ENCODE measurements around the gene USP7. TPM values are rescaled to one million over a fixed set of nuclear protein-coding genes. Genes with fewer than 3 reads are reported as not detected.

The USP7 gene
- polyA plus RNA-seq, 1 donor (not counting 4 experiments of a cell fraction or from before 2014, with no cell fraction given) = 63.4 TPM

DNA sequence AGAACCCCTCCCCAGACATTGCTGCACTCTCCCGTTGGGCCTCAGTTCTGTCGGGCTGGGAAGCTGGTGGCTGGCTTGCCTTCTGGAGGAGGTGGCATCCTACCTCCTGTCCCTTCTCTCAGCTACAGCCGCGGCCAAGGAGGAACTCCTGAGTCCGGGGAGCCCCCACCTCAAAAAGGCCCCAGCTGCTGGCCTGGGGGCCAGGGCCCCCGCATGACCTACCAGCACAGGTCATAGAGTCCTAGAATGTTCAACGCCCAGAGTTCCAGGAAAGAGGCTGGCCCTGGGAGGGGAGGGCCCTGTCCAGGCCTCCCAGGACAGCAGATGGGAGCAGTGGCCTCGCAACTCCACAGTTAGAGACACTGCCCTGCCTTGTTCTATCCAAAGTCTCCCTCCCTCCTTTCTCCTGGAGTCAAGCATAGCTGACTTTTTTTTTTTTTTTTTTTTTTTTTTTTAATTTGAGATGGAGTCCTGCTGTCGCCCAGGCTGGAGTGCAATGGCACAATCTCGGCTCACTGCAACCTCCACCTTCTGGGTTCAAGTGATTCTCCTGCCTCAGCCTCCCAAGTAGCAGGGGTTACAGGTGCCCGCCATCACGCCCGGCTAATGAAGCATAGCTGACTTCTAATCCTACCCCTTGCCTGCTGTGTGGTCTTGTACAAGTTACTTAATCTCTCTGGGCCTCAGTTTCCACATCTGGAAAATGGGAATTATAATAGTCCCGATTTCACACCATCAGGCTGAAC is 102.0 kb downstream of the USP7 start:
- H3K4me3 ChIP-seq (ENCODE audit: control insufficient read depth in 2 of 3, extremely low read depth in 1 of 3, insufficient read depth in 2 of 3, low read depth in 1 of 3, low read length in 3 of 3) = no peak overlapping the region
- FAIRE-seq = no peak
- H3K4me1 ChIP-seq (ENCODE audit: control insufficient read depth, extremely low read depth, insufficient read depth, low read length) = peaks cover 27% of the 10 kb centered on the region
- dilution Hi-C loops (cut with MboI; ENCODE audit: extremely low pct_ligation_motif_present, low sequenced_read_pairs) = no loop called here
- no peak for TF ChIP-seq EZH2 (IDR thresholded peaks at IDR 0.05; ENCODE audit: low read length)
- TF ChIP-seq, protein P1, sequence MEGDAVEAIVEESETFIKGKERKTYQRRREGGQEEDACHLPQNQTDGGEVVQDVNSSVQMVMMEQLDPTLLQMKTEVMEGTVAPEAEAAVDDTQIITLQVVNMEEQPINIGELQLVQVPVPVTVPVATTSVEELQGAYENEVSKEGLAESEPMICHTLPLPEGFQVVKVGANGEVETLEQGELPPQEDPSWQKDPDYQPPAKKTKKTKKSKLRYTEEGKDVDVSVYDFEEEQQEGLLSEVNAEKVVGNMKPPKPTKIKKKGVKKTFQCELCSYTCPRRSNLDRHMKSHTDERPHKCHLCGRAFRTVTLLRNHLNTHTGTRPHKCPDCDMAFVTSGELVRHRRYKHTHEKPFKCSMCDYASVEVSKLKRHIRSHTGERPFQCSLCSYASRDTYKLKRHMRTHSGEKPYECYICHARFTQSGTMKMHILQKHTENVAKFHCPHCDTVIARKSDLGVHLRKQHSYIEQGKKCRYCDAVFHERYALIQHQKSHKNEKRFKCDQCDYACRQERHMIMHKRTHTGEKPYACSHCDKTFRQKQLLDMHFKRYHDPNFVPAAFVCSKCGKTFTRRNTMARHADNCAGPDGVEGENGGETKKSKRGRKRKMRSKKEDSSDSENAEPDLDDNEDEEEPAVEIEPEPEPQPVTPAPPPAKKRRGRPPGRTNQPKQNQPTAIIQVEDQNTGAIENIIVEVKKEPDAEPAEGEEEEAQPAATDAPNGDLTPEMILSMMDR (optimal IDR thresholded peaks at IDR 0.05 in 1 of 3, IDR thresholded peaks at IDR 0.05 in 1 of 3, conservative IDR thresholded peaks at IDR 0.05 in 1 of 3; ENCODE audit: extremely low read depth in 1 of 3, insufficient read depth in 2 of 3, low read length in 3 of 3) = no peak
- H2AFZ ChIP-seq (ENCODE audit: control insufficient read depth, low read length) = no peak overlapping the region
- H3K36me3 ChIP-seq (ENCODE audit: control insufficient read depth in 2 of 2, extremely low read depth in 1 of 2, insufficient read depth in 2 of 2, low read length in 2 of 2) = peaks cover 8 to 13% of the 10 kb centered on the region in 2 experiments
- H3K9ac ChIP-seq (ENCODE audit: control insufficient read depth, extremely low read depth, insufficient read depth, low read length) = no peak overlapping the region
- DNase-seq (ENCODE audit: low read depth, low spot score) = no peak
- peaks cover 29% of the 10 kb centered on the region for H4K20me1 ChIP-seq (ENCODE audit: control insufficient read depth, extremely low read depth, insufficient read depth, low read length)
- H3K9me1 ChIP-seq (ENCODE audit: control insufficient read depth, extremely low read depth, insufficient read depth, low read length) = peaks cover 9% of the 10 kb centered on the region
- H3K9me3 ChIP-seq (ENCODE audit: control insufficient read depth, low read depth, low read length) = no peaks in the 10 kb centered on the region
- H3K79me2 ChIP-seq (ENCODE audit: control insufficient read depth, insufficient read depth, low read length) = peaks cover 81% of the 10 kb centered on the region
- no peak overlapping the region for H3K27ac ChIP-seq (ENCODE audit: control insufficient read depth, insufficient read depth, low read length)
- no peaks in the 10 kb centered on the region for H3K27me3 ChIP-seq (ENCODE audit: control insufficient read depth, extremely low read depth, insufficient read depth, low read length)
- no peak overlapping the region for H3K4me2 ChIP-seq (ENCODE audit: control insufficient read depth, extremely low read depth, insufficient read depth, low read depth, low read length)

GRCh38 chr16:8859913-8860881 is 103.5 kb downstream of the USP7 start:
- no peak overlapping the region for H3K4me2 ChIP-seq (ENCODE audit: control insufficient read depth, extremely low read depth, insufficient read depth, low read depth, low read length)
- H3K27me3 ChIP-seq (ENCODE audit: control insufficient read depth, extremely low read depth, insufficient read depth, low read length) = no peaks in the 10 kb centered on the region
- dilution Hi-C loops (cut with MboI; ENCODE audit: extremely low pct_ligation_motif_present, low sequenced_read_pairs) = no loop called here
- H2AFZ ChIP-seq (ENCODE audit: control insufficient read depth, low read length) = no peak overlapping the region
- H3K79me2 ChIP-seq (ENCODE audit: control insufficient read depth, insufficient read depth, low read length) = peaks cover 65% of the 10 kb centered on the region
- peaks cover 16% of the 10 kb centered on the region for H3K4me1 ChIP-seq (ENCODE audit: control insufficient read depth, extremely low read depth, insufficient read depth, low read length)
- peaks cover 13 to 14% of the 10 kb centered on the region in 2 experiments for H3K36me3 ChIP-seq (ENCODE audit: control insufficient read depth in 2 of 2, extremely low read depth in 1 of 2, insufficient read depth in 2 of 2, low read length in 2 of 2)
- H3K9me1 ChIP-seq (ENCODE audit: control insufficient read depth, extremely low read depth, insufficient read depth, low read length) = peaks cover 5% of the 10 kb centered on the region
- no peak overlapping the region for H3K9ac ChIP-seq (ENCODE audit: control insufficient read depth, extremely low read depth, insufficient read depth, low read length)
- H3K27ac ChIP-seq (ENCODE audit: control insufficient read depth, insufficient read depth, low read length) = no peak overlapping the region
- no peak for DNase-seq (ENCODE audit: low read depth, low spot score)
- peaks cover 24% of the 10 kb centered on the region for H4K20me1 ChIP-seq (ENCODE audit: control insufficient read depth, extremely low read depth, insufficient read depth, low read length)
- no peak for TF ChIP-seq EZH2 (IDR thresholded peaks at IDR 0.05; ENCODE audit: low read length)
- TF ChIP-seq, protein P1 (optimal IDR thresholded peaks at IDR 0.05 in 1 of 3, IDR thresholded peaks at IDR 0.05 in 1 of 3, conservative IDR thresholded peaks at IDR 0.05 in 1 of 3; ENCODE audit: extremely low read depth in 1 of 3, insufficient read depth in 2 of 3, low read length in 3 of 3) = no peak
- FAIRE-seq = no peak
- no peaks in the 10 kb centered on the region for H3K9me3 ChIP-seq (ENCODE audit: control insufficient read depth, low read depth, low read length)
- H3K4me3 ChIP-seq (ENCODE audit: control insufficient read depth in 2 of 3, extremely low read depth in 1 of 3, insufficient read depth in 2 of 3, low read depth in 1 of 3, low read length in 3 of 3) = no peak overlapping the region
